IPS DF 6.9 (cell line): Measurements from ENCODE around the gene RBM19.
A peak's percentile ranks its signal among the peaks of the same experiment; 100 is the strongest.

Experiments used
- DNase-seq: peaks from one replicate; pipeline ENCODE4 v3.0.0-alpha.2; 2013; ENCODE audit warnings: low read depth, low spot score
- H3K27ac ChIP-seq: one replicate; pipeline ENCODE4 v1.5.1; 2013; ENCODE audit warnings: low read length, control low read depth
- H3K27me3 ChIP-seq: 2 replicates; pipeline ENCODE4 v1.6.1; 2013; ENCODE audit warnings: mild to moderate bottlenecking, low read length; ENCODE audit not compliant: control insufficient read depth, insufficient read depth
- H3K36me3 ChIP-seq: 2 replicates; pipeline ENCODE4 v1.6.1; 2013; ENCODE audit warnings: low read length; ENCODE audit not compliant: control insufficient read depth, insufficient read depth
- H3K4me1 ChIP-seq: 2 replicates; pipeline ENCODE4 v1.6.1; 2013; ENCODE audit warnings: low read length; ENCODE audit not compliant: control insufficient read depth, insufficient read depth
- H3K4me3 ChIP-seq: 2 replicates; pipeline ENCODE4 v1.5.1; 2013; ENCODE audit warnings: mild to moderate bottlenecking, low read length
- H3K9me3 ChIP-seq: 2 replicates; pipeline ENCODE4 v1.6.1; 2013; ENCODE audit warnings: low read length, inconsistent platforms; ENCODE audit not compliant: control insufficient read depth, insufficient read depth
- WGBS: extraction: QIAGEN DNeasy Blood & Tissue Kit; methylation state at CpG from one replicate; pipeline ENCODE4 v1.1.7; 2013; ENCODE audit warnings: mixed read lengths, missing lambda C conversion rate; ENCODE audit not compliant: insufficient read length, insufficient coverage; 5-methylcytosine and 5-hydroxymethylcytosine counted together

RBM19 gene

GRCh38 chr12:113988064-113988451 lies 21.9 kb upstream of the RBM19 start:
- Histone ChIP-seq H3K9me3 (no peaks in the 10 kb centered on the region), H3K27me3 (no peaks in the 10 kb centered on the region), H3K27ac (no peak overlapping the region), H3K36me3 (no peaks in the 10 kb centered on the region), H3K4me1 (no peaks in the 10 kb centered on the region; the same call in 1 of the 2 replicates), H3K4me3 (no peak overlapping the region)
- WGBS, result no CpG with 5 or more reads among the region's 4 CpGs
- no peak for DNase-seq

GRCh38 chr12:113987261-113988063 lies 21.3 kb upstream of the RBM19 start:
- WGBS, result no CpG with 5 or more reads among the region's 6 CpGs

GRCh38 chr12:113984464-113984863 lies 18.3 kb upstream of the RBM19 start:
- Histone ChIP-seq H3K36me3 (no peaks in the 10 kb centered on the region), H3K27me3 (no peaks in the 10 kb centered on the region), H3K4me1 (no peaks in the 10 kb centered on the region), H3K4me3 (no peak overlapping the region), H3K9me3 (no peaks in the 10 kb centered on the region), H3K27ac (no peak overlapping the region)
- DNase-seq, result no peak
- WGBS, result no CpG with 5 or more reads among the region's 4 CpGs

More at GRCh38 chr12:113987261-113988063, 21.3 kb upstream of the RBM19 start:
- Histone ChIP-seq H3K36me3 (no peaks in the 10 kb centered on the region), H3K27me3 (no peaks in the 10 kb centered on the region), H3K4me1 (no peaks in the 10 kb centered on the region; the same call in 1 of the 2 replicates), H3K4me3 (no peak overlapping the region), H3K27ac (no peak overlapping the region), H3K9me3 (no peaks in the 10 kb centered on the region)
- no peak for DNase-seq

DNA sequence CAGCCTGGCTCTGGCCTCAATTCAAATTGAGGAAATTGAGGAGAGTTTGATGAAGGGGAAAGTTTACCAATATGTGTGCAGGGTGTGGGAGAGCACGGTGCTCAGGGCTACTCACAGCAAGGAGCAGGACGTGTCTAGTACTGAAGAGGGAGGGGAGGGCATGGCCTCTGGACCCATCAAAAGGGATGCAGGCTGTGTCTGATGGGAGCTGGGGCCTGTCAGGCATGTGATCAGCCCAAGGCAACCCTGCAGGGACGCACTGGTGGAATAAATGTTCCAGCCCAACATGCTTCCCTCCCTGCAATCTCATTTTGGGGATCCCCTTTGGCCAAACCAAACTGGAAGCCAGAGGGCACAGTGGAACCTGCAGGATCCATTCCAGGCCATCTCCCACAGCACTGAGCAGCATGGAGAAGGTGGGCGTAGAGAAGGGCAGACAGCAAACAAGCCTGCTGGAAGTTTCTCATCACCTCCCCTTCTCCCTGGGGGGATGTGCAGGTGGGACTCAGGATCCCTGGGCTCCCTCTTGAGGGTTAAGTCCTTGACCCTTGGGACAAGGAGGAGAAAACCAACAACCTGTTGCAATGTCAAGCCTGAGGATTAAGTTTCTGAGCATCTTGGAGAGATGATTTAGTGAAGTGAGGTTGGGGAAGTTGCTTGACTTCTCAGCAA lies 17.8 kb upstream of the RBM19 start:
- Histone ChIP-seq H3K36me3 (no peaks in the 10 kb centered on the region), H3K9me3 (no peaks in the 10 kb centered on the region), H3K4me3 (no peak overlapping the region), H3K27me3 (no peaks in the 10 kb centered on the region), H3K4me1 (no peaks in the 10 kb centered on the region), H3K27ac (no peak overlapping the region)
- WGBS, result no CpG with 5 or more reads among the region's 4 CpGs
- no peak for DNase-seq

DNA sequence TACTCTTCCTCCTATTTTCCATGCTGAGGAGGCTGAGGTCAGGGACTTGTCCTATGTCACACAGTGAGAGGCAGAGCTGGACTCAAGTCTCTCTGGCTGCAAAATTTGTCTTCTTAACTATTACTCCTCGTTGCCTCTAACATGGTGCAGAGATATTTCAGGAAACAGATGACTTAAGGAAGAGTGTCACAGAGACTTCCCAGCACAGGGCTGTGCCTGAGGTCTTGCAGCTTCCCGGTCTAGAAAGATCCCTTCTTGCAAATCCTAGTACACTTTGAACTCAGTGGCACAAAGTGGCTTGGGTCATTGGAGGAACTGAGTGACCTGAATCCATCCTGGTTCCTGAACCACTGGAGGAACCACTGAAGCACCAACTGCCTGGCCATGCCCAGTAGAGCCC lies 17.1 kb upstream of the RBM19 start:
- WGBS, result no CpG with 5 or more reads among the region's 2 CpGs
- Histone ChIP-seq H3K4me1 (no peaks in the 10 kb centered on the region), H3K36me3 (no peaks in the 10 kb centered on the region), H3K27me3 (no peaks in the 10 kb centered on the region), H3K9me3 (no peaks in the 10 kb centered on the region), H3K4me3 (no peak overlapping the region), H3K27ac (no peak overlapping the region)
- no peak for DNase-seq

DNA sequence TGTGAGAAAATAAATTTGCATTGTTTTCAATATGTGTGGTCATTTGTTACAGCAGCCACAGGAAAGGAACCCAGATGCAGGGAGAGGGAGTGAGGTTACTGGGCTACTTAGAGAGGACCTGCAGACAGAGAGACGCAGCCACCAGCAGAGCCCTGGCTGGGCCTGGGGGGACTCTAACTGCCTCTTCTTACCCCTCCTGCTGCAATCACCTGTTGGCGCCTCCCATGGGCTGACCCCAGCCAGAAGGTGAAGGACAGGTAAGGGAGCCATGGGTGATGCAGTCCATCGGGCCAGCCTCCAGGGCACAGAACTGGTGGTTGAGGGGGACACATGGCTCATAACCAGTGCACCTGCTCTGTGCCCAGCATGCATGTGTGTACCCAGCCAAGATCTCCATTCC lies 15.8 kb upstream of the RBM19 start:
- H3K9me3 ChIP-seq, result no peaks in the 10 kb centered on the region
- H3K4me1 ChIP-seq, result no peaks in the 10 kb centered on the region
- H3K27me3 ChIP-seq, result no peaks in the 10 kb centered on the region
- H3K4me3 ChIP-seq, result no peak overlapping the region
- no peaks in the 10 kb centered on the region for H3K36me3 ChIP-seq
- no CpG with 5 or more reads among the region's 3 CpGs for WGBS
- no peak for DNase-seq
- no peak overlapping the region for H3K27ac ChIP-seq

DNA sequence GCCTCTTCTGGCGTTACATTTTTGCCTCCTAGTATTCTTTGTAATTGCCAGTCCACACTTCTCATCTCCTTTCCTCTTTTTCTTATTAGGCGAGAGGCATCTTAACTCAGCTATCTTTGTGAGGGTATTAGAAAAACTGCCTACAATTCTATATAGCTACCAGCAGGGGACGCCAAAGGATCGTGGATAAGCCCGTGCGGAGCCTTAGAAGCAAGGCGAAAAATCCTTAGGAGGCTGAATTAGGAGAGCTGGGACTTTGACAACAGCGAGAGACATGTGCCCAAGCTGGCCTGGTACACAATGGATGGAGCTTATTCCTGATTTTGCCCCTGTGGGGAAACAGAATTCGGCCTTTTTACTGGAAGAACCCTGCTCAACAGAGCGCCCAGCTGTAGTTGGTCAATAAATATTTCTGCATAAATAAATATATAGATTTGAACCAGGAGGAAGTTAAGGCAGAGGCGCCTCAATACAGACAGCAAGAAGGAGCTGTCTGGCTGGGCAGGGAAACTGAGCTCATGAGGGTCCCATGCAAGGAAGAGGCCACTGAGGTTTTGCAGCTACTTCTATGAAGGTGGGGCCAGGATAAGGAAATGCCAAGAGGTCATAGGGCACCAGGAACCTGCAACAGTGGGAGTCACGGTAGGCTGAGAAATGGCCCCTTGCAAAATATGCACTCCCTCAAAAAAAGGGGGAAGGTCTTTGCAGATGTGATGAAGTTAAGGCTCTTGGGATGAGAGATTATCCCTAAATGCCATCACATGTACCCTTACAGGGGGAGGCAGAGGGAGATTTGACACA lies 14.6 kb upstream of the RBM19 start:
- no peak overlapping the region for H3K27ac ChIP-seq
- H3K4me3 ChIP-seq, result no peak overlapping the region
- H3K36me3 ChIP-seq, result no peaks in the 10 kb centered on the region
- DNase-seq, result peak; percentile 79
- no peaks in the 10 kb centered on the region for H3K27me3 ChIP-seq
- H3K4me1 ChIP-seq, result no peaks in the 10 kb centered on the region
- no peaks in the 10 kb centered on the region for H3K9me3 ChIP-seq
- no CpG with 5 or more reads among the region's 12 CpGs for WGBS

DNA sequence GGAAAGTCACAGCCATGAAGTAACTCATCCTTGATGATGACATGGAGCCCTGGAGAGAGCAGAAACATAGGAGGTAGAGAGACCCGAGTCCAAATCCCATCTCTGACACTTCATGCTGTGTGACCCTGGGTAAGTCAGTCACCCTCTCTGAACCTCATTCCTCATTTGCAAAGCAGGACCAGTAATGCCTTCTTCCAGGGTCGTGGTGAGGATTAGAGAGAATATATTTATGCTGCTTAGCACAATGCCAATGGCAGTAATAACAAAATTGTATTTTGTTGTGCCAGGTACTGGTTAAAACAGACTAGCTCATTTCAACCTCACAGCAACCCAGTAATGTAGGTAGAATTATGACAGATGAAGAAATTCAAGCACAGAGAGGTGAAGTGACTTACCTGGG lies 13.9 kb upstream of the RBM19 start:
- WGBS, result no CpG with 5 or more reads among the region's 2 CpGs
- Histone ChIP-seq H3K4me3 (no peak overlapping the region), H3K27me3 (no peaks in the 10 kb centered on the region), H3K4me1 (no peaks in the 10 kb centered on the region), H3K27ac (no peak overlapping the region), H3K9me3 (no peaks in the 10 kb centered on the region), H3K36me3 (no peaks in the 10 kb centered on the region)
- DNase-seq, result no peak

- no CpG with 5 or more reads among the region's 1 CpG for WGBS
- Histone ChIP-seq H3K27ac (no peak overlapping the region), H3K4me1 (no peaks in the 10 kb centered on the region), H3K4me3 (no peak overlapping the region), H3K36me3 (no peaks in the 10 kb centered on the region), H3K27me3 (no peaks in the 10 kb centered on the region), H3K9me3 (no peaks in the 10 kb centered on the region)
- no peak for DNase-seq
Measured at GRCh38 chr12:113978080-113978479, 12.0 kb upstream of the RBM19 start.

DNA sequence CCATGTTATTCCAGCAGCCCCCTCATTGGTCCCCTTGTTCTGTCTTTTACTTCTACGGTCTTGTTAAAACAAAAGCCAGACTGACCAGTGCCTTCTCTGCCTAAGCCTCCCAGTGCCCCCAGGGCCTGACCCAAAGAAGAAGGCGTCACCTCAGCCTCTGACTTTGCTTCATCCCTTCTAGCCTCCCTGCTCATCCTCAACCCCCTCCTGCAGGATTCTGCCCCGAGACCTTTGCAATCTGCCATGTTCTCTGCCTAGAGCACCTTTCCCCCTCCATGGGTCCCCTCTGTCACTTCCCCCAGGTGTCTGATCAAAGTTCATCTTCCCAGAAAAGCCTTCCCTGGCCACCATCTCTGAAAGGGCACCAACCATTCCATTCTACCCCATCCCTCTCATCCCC lies 7.9 kb upstream of the RBM19 start:
- Histone ChIP-seq H3K36me3 (no peaks in the 10 kb centered on the region), H3K4me3 (no peak overlapping the region), H3K9me3 (no peaks in the 10 kb centered on the region), H3K27ac (no peak overlapping the region), H3K4me1 (no peaks in the 10 kb centered on the region), H3K27me3 (no peaks in the 10 kb centered on the region)
- DNase-seq, result no peak
- WGBS, result no CpG with 5 or more reads among the region's 3 CpGs
